ENCODE results near the gene IGSF3. TPM values are rescaled to one million over a fixed set of nuclear protein-coding genes. Genes with fewer than 3 reads are reported as not detected.

IGSF3 gene
- total and polyA plus RNA-seq, 10 donors, result 0.09 to 1.2 (median 0.56) TPM

GRCh38 chr1:116709666-116710167 is 42.2 kb upstream of the IGSF3 start:
- Histone ChIP-seq H3K4me1 (no peaks in the 10 kb centered on the region), H3K9me3 (no peaks in the 10 kb centered on the region), H3K36me3 (no peaks in the 10 kb centered on the region), H3K27ac (no peak overlapping the region), H3K4me3 (no peak overlapping the region), H3K27me3 (replicated peaks in 1 of 7) (no peaks in the 10 kb centered on the region)
- no peak for TF ChIP-seq CTCF (IDR thresholded peaks at IDR 0.05 in 8 of 11, conservative IDR thresholded peaks at IDR 0.05 in 3 of 11)
- TF ChIP-seq POLR2A (IDR thresholded peaks at IDR 0.05), result no peak
- TF ChIP-seq POLR2AphosphoS5 (IDR thresholded peaks at IDR 0.05), result no peak
- WGBS, 5 donors, result 91 to 97% (median 94%) methylated on average over 7 of the region's 7 CpGs
- no peak for DNase-seq
- intact Hi-C loops (cut with DNase I; ENCODE audit: low total_unique reads), result no loop called here

- Histone ChIP-seq H3K4me1 (no peaks in the 10 kb centered on the region), H3K27me3 (replicated peaks in 1 of 7) (no peaks in the 10 kb centered on the region), H3K27ac (no peak overlapping the region), H3K36me3 (no peaks in the 10 kb centered on the region), H3K9me3 (no peaks in the 10 kb centered on the region), H3K4me3 (no peak overlapping the region)
- TF ChIP-seq CTCF (IDR thresholded peaks at IDR 0.05 in 8 of 11, conservative IDR thresholded peaks at IDR 0.05 in 3 of 11) (no peak), POLR2AphosphoS5 (IDR thresholded peaks at IDR 0.05) (no peak), POLR2A (IDR thresholded peaks at IDR 0.05) (no peak)
- DNase-seq, result no peak
- intact Hi-C loops (cut with DNase I; ENCODE audit: low total_unique reads), result no loop called here
- WGBS, 5 donors, result 81 to 91% (median 85%) methylated on average over 6 of the region's 6 CpGs
Measured at GRCh38 chr1:116708255-116708900, 40.8 kb upstream of the IGSF3 start.

- TF ChIP-seq CTCF (IDR thresholded peaks at IDR 0.05 in 8 of 11, conservative IDR thresholded peaks at IDR 0.05 in 3 of 11) (no peak), POLR2AphosphoS5 (IDR thresholded peaks at IDR 0.05) (no peak), POLR2A (IDR thresholded peaks at IDR 0.05) (no peak)
- no peak overlapping the region for H3K4me3 ChIP-seq
- H3K27me3 ChIP-seq (replicated peaks in 1 of 7), result no peaks in the 10 kb centered on the region
- no peaks in the 10 kb centered on the region for H3K36me3 ChIP-seq
- intact Hi-C loops (cut with DNase I; ENCODE audit: low total_unique reads), result no loop called here
- DNase-seq, result no peak
- H3K27ac ChIP-seq, result no peak overlapping the region
- no peaks in the 10 kb centered on the region for H3K4me1 ChIP-seq
- H3K9me3 ChIP-seq, result no peaks in the 10 kb centered on the region
Measured at GRCh38 chr1:116706841-116707240, 39.3 kb upstream of the IGSF3 start.

GRCh38 chr1:116706123-116706522 is 38.6 kb upstream of the IGSF3 start:
- TF ChIP-seq POLR2A (IDR thresholded peaks at IDR 0.05), result no peak
- no peak for TF ChIP-seq POLR2AphosphoS5 (IDR thresholded peaks at IDR 0.05)
- no peak for TF ChIP-seq CTCF (IDR thresholded peaks at IDR 0.05 in 8 of 11, conservative IDR thresholded peaks at IDR 0.05 in 3 of 11)
- intact Hi-C loops (cut with DNase I; ENCODE audit: low total_unique reads), result no loop called here
- H3K36me3 ChIP-seq, result no peaks in the 10 kb centered on the region
- H3K4me3 ChIP-seq, result no peak overlapping the region
- H3K9me3 ChIP-seq, result peaks cover 0 to 5% (median 0%) of the 10 kb centered on the region in 8 donors
- H3K27me3 ChIP-seq (replicated peaks in 1 of 7), result no peaks in the 10 kb centered on the region
- no peak for DNase-seq
- H3K4me1 ChIP-seq, result no peaks in the 10 kb centered on the region
- H3K27ac ChIP-seq, result no peak overlapping the region
- WGBS, 5 donors, result 80 to 92% (median 91%) methylated on average over 2 of the region's 2 CpGs
